ENCODE measurements around the gene PLIN3.
A peak's percentile ranks its signal among the peaks of the same experiment; 100 is the strongest.
"Not testable (repeated sequence)": the region's sequence is repeated elsewhere in the genome, so short reads cannot be mapped to it uniquely, and the experiment has no call there.

PLIN3 gene

DNA sequence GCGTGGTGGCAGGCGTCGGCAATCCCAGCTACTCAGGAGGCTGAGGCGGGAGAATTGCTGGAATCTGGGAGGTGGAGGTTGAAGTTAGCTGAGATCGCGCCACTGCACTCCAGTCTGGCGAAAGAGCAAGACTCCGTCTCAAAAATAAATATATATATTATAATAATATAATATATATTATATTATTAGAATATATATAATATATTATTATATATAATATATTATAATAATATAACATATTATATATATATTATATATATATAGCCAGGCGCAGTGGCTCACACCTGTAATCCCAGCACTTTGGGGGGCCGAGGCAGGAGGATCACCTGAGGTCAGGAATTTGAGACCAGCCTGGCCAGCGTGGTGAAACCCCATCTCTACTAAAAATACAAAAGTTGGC, 25.5 kb upstream of the PLIN3 start:
- not testable (repeated sequence) for DNase-seq (ENCODE audit: low read depth in 3 of 3, low spot score in 1 of 3)

DNA sequence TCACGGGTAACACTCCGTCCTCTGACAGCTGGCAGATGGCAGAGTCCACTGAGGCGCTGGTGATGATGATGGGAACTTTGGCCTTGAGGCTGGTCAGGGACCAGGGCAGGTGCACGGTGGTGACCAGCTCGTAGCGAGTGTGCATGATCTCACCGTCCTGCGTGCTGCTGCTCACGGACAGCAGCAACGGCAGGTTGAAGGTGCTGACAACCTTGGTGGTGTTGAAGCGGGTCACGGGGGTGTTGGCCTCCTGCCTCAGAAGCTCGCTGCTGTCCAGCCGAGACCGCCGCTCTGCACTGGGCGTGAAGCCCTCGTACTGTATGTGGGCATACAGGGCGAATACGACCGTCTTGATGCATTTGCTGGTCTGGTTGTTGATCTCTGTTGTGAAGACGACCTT, 23.6 kb upstream of the PLIN3 start:
- DNase-seq (ENCODE audit: low read depth in 3 of 3, low spot score in 1 of 3) = no peak

DNA sequence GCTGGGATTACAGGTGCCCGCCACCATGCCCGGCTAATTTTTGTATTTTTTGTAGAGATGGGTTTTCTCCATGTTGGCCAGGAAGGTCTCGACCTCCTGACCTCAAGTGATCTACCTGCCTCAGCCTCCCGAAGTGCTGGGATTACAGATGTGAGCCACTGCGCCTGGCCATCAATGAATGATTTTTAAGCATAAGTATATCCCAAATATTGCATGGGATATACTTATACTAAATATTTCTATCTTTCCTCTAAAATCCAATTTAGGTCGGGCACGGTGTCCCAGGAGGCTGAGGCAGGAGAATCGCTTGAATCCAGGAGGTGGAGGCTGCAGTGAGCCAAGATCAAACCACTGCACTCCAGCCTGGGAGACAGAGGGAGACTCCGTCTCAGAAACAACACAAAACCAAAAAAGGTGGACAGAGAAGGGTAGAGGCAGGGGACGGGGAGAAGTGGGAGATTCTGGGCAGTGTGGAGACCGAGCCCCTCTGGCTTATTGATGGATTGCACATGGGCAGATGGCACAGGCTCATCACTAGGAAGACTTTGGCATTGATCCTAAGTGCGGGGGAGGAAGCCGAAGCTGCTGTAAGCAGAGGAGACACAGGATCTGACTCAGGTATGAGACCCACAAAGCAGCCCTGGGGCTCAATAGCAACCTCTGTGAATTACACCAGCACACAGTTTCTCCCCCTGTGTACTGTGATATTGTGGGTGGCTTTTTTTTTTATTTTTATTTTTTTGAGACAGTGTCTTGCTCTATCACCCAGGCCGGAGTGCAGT, 21.8 kb upstream of the PLIN3 start:
- DNase-seq (ENCODE audit: low read depth in 3 of 3, low spot score in 1 of 3) = no peak

DNA sequence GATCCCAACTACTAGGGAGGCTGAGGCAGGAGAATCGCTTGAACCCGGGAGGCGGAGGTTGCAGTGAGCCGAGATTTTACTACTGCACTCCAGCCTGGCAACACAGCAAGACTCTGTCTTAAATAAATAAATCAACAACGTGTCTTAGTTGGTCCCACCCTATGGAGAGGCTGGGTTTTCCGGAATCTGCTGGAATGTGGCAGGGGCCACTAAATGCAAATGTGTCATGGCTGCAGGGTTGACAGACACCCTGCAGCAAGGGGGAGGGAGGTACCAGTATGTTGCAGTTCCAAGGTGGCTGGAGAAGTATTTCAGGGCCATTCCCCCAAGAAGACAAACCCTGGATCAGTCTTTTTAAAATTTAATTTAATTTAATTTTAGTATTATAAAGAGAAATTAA, 20.3 kb upstream of the PLIN3 start:
- not testable (repeated sequence) for DNase-seq (ENCODE audit: low read depth in 3 of 3, low spot score in 1 of 3)

DNA sequence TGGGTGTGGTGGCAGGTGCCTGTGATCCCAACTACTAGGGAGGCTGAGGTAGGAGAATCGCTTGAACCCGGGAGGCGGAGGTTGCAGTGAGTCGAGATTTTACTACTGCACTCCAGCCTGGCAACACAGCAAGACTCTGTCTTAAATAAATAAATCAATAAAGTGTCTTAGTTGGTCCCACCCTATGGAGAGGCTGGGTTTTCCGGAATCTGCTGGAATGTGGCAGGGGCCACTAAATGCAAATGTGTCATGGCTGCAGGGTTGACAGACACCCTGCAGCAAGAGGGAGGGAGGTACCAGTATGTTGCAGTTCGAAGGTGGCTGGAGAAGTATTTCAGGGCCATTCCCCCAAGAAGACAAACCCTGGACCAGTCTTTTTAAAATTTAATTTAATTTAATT, 17.5 kb upstream of the PLIN3 start:
- DNase-seq (ENCODE audit: low read depth in 3 of 3, low spot score in 1 of 3) = not testable (repeated sequence)

DNA sequence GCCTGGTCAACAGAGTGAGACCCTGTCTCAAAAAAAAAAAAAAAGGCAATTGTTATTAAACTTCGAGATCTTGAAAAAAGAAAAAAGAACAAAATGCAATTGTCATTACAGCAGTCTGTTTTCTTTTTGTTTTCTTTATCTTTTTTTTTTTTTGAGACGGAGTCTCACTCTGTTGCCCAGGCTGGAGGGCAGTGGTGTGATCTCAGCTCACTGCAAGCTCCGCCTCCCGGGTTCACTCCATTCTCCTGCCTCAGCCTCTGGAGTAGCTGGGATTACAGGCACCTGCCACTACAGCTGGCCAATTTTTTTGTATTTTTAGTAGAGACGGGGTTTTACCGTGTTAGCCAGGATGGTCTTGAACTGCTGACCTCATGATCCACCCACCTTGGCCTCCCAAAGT, 15.4 kb upstream of the PLIN3 start:
- DNase-seq (ENCODE audit: low read depth in 3 of 3, low spot score in 1 of 3) = not testable (repeated sequence)

DNA sequence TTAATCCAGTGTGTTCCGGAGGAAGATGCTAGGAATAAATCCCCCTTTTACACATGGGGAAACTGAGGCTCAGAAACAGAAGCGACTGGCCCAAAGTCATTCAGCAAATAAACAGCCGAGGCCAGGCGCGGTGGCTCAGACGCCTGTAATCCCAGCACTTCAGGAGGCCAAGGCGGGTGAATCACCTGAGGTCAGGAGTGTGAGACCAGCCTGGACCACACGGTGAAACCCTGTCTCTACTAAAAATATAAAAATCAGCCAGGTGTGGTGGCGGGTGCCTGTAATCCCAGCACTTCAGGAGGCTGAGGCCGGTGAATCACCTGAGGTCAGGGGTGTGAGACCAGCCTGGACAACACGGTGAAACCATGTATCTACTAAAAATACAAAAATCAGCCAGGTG, 11.6 kb upstream of the PLIN3 start:
- DNase-seq (ENCODE audit: low read depth in 3 of 3, low spot score in 1 of 3) = no peak

DNA sequence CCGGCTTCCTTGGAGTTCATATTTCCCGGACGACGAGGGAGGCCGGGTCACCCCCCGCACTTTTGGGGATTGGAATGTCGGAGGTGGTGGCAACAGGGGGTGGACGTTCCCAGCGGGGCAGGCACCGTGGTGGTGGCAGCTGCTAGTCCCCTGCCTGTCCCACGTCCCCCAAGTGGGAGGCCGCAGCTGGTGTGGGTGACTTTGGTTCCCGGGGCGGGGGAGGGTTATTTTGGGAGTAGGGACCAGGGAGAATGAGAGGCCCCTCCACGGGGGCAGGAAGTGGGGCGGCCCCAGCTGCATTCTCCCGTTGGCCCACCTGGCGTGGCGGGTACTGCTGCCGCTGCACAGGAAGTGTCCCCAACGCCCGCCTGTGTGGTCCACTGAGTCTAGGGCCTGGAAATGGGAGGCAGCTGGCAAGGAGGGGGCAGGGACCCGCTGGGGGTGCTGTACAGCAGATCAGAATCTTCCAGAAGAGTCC, 11.1 kb upstream of the PLIN3 start:
- no peak for DNase-seq (ENCODE audit: low read depth in 3 of 3, low spot score in 1 of 3)

DNA sequence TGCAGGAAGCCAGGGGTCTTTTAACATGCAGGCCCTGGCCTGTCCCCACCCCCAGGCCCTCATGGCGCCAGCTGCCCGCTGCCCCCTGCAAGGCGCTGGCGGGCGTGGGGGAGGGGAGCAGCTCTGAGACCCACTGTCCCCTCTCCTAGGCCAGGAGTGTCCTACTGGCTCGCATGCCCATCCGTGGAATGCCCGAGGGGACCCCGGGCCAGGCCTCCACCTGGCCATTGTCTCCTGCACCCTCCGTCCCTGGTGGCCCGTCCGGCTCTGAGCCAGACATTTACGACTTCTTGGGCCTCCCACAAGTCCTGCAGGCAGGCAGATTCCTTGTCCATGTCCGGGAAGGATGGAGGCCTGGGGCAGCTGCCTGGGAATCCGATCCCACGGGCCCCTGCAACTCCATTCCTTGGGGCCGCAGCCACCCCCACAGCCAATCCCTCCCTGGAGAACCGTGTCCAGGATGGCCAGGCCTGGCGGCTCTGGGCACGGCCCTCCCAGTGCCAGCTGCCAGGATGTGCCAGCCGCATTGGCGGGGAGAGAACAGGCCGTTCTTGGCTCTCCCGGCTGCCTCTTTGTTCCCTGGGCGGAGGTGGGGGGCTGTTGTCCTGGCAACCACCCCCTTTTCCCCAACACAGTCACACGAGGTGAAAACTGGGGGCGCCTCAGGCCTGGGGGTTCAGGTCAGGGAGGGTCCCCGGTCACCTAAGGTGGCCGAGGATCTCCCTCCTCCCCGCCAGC, 10.5 kb upstream of the PLIN3 start:
- no peak for DNase-seq (ENCODE audit: low read depth in 3 of 3, low spot score in 1 of 3)

DNA sequence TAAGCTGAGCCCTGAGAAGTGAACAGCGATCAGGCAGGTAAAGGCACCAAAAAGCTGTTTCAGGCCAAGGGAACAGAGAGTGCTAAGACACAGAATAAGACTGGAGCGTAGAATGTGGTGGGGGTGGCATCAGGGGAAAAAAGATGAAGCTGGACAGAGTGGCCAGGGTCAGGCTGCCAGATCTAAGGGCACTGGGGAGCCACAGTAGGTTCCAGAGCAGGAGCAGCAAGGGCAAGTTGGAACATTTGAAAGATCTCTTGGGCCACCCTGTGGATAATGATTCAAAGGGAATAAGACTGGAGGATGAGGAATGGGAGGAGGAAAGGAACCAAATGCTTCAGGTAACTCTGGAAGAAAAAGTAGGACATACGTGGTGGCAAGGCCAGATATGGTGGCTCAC, 6.5 kb upstream of the PLIN3 start:
- DNase-seq (ENCODE audit: low read depth in 3 of 3, low spot score in 1 of 3) = no peak

DNA sequence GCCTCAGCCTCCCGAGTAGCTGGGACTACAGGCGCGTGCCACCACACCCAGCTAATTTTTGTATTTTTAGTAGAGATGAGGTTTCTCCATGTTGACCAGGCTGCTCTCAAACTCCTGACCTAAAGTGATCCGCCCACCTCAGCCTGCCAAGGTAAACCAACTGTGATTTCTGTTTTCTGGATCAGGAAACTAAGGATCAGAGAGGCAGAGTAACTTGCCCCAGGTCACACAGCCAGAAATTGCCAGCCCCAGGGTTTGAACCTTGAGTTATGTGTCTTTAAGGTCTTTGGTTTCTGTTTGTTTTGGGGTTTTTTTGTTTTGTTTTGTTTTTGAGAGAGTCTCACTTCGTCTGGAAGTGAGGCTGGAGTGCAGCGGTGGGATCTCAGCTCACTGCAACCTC, 4.2 kb upstream of the PLIN3 start:
- DNase-seq (ENCODE audit: low read depth in 3 of 3, low spot score in 1 of 3) = no peak

DNA sequence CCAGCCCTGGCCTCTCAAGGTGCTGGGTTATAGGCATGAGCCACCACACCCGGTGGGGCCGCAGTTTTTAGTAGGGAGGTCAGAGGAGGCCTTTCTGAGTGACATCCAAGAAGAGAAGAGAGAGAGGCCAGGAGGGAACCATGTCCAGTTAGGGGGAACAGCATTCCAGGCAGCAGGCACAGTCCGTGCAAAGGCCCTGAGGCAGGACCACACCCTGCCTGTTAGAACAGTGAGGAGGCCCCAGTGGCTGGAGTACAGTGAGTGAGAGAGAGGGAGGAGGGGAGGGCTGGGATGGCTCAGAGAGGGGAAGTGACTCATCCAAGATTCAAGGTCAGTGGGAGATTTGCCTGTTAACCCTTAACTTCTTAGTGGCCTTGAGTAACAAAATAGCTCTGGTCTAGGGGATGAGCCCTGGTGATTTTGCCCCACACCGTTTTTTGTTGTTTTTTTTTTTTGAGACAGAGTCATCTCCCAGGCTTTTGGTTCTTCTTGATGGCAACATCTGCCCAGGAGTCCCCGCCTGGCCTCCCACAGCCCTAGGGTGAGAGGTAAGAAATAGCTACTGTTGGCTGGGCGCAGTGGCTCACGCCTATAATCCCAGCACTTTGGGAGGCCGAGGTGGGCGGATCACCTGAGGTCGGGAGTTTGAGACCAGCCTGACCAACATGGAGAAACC, 2.7 kb upstream of the PLIN3 start:
- DNase-seq (ENCODE audit: low read depth in 3 of 3, low spot score in 1 of 3) = no peak

DNA sequence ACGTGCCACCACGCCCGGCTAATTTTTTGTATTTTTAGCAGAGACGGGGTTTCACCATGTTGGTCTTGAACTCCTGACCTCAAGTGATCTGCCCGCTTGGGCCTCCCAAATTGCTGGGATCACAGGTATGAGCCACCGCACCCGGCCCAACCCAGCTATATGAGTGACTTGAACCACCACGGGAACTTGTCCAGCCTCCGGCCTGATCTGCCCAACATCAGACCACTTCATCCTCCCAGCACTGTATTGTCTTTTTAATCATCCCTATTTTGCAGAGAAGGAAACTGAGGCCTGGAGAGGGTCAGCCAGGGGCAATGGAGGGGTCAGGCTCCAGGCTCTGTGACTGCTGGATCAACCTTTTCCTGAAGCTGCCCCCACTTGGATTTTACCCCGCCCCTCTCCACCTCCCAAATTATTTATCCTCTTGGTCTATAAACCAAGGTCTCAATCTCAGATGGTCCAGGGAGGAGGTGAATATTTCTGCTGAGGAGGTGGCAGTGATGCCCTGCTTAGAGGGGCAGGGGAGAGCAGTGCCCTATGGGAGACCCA, 893 bp upstream of the PLIN3 start:
- no peak for DNase-seq (ENCODE audit: low read depth in 3 of 3, low spot score in 1 of 3)

DNA sequence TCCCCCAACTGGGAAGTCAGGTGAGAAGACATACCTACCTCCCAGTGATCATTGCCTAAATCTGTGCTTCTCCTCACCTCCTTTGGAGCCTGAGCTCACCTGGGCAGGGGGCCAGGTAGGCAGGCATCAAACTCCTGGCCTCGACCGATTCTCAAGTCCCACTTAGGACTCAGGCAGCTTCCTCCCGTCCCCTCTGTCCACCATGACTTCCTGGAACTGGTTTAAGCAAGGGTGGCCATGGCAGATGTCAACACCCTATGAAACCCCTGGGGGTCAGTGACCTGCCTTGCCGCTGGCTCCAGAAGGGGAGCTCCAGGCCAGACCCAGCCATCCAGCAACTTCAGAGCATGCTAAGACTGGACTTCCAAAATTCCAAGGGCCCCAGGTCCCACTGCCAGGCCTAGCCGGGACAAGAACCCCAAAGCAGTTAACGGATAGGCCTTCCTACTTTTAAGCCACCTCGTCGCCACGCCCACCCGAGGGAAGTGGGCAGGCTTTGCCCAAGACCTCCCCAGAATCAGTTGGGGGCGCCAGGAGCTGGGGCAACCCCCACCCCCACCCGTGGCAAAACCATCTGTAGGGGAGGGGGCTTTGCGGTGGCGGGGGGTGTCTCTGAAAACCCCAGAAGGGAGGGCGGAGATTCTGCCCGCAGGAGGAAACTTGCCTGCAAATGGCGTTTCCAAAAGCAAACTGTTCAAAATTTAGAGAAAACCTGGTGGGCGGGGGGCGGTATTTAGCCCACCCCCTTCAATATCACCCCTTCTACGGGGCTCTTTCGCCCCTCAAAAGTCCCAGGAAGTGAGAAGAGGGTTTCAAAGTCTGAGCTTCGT, 657 bp downstream of the PLIN3 start:
- peak in 1 of 3 donors; percentile 35 for DNase-seq (ENCODE audit: low read depth in 3 of 3, low spot score in 1 of 3)

DNA sequence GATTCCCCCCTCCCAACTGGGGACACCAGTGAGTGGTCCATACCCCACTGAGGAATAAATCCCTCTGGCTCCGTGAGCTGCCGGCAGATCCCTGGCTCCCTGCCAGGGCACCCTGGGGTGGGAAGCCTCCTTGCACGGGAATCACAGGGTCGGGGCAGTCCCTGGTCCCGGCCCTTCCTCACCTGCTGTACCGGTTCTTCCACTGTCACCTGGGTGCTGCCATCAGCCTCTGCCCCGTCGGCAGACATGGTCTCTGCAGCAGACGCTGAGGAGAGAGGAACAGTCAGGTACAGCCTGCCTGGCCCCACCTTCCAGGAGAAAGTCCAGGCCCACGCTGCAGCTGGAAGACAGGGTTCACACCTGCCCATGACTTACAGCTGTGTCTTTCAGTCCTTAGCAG, 6.3 kb downstream of the PLIN3 start:
- DNase-seq (ENCODE audit: low read depth in 3 of 3, low spot score in 1 of 3) = no peak

DNA sequence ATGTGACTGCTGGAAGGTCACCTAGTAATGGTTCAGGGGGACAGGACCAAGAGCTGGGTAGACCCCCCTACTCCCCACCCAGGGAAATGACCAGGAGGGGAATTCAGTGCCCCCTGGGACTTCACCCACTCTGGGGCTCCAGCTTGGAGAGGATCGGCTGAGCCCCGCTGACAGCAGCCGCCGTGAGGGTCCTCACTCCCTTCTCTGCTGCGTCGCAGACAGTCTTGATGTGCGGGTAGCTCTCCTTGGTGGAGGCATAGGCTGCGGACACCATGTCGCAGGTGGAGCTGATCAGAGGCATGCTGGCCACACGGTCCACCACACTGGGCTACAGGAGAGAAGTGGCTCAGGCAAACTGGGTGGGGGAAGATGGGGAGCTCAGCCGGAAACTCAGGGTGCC, 7.8 kb downstream of the PLIN3 start:
- no peak for DNase-seq (ENCODE audit: low read depth in 3 of 3, low spot score in 1 of 3)

DNA sequence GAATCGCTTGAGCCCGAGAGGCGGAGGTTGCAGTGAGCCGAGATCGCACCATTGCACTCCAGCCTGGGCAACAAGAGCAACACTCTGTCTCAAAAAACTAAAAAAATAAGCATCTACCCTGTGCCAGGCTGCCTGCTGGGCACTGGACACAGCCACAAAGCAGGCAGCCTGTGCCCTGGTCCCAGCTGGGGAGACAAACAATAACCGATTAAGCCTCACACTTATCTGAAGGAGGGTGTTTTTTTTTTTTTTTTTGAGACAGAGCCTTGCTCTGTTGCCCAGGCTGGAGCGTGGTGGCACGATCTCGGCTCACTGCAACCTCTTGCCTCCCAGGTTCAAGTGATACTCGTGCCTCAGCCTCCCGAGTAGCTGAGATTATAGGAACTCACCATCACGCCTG, 11.0 kb downstream of the PLIN3 start:
- not testable (repeated sequence) for DNase-seq (ENCODE audit: low read depth in 3 of 3, low spot score in 1 of 3)

DNA sequence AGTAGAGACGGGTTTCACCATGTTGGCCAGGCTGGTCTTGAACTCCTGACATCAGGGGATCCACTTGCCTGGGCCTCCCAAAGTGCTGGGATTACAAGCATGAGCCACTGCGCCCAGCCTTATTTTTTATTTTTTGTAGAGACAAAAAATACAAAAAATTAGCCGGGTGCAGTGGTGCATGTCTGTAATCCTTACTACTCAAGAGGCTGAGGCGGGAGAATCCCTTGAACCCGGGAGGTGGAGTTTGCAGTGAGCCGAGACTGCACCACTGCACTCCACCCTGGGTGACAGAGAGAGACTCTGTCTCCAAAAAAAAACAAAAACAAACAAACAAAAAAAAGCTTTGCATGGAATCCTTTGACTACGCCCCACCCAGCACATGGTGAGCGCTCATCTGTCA, 14.0 kb downstream of the PLIN3 start:
- DNase-seq (ENCODE audit: low read depth in 3 of 3, low spot score in 1 of 3) = not testable (repeated sequence)

DNA sequence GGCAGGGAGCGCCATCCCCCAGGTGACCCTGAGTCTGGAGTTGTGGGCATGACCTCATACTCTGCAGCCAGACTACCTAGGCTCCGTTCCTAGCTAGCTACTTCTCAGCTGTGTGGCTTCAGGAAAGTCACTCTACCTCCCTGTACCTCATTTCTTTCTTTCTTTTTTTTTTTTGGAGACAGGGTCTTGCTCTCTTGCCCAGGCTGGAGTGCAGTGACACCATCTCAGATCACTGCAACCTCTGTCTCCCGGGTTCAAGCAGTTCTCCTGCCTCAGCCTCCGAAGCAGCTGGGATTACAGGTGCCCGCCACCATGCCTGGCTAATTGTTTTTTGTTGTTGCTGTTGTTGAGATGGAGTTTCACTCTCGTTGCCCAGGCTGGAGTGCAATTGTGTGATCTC, 15.0 kb downstream of the PLIN3 start:
- DNase-seq (ENCODE audit: low read depth in 3 of 3, low spot score in 1 of 3) = no peak

DNA sequence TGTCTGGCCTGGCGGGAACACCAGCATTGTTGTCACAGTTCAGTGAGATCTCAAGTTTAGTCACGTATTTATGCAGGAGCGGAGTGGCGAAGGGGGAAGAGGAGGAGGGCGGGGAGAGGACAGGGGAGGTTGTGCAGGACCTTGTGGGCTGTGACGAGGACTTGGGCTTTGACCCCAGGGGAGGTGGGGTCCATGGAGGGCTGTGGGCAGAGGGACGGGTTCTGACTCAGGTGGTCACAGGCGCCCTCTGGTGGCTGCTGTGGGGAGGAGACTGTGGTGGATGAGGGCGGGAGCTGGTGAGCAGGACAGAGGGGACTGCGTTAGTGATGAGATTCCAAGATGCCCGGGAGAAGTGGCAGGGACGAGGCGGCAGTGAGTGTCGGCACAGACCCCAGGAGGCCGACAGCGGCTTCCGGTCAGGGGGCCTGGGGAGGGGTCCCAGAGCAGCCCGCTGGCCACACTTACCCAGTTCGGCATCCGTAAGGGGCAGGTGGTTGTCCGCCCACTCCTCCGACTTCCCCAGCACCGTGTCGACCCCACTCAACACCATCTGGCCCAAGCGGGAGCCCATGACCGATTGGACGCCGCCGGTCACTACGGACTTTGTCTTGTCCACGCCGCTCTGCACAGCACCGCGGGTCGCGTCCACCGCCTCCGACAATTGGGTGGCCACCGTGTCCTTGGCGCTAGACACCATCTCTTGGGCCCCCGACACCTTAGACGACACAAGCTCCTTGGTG, 15.7 kb downstream of the PLIN3 start:
- peak; percentile 17 to 69 (median 61) for DNase-seq (ENCODE audit: low read depth in 3 of 3, low spot score in 1 of 3)
